Right lobe of liver (tissue), 6 donors: ENCODE data around the gene DPT. TPM values are rescaled to one million over a fixed set of nuclear protein-coding genes. Genes with fewer than 3 reads are reported as not detected.

ENCODE experiments used
- ATAC-seq, 4 donors: fragments of 200-7000 bp; cut with Tn5 transposase; one replicate each; pipeline ENCODE4 v1.9.1; 2020; ENCODE audit warnings: mild to moderate bottlenecking in 4 of 4, moderate library complexity in 4 of 4
- DNase-seq, 3 donors: peaks; one replicate each; pipeline ENCODE4 v3.0.0-alpha.2; 2020
- H3K27ac ChIP-seq, 3 donors: fragments of 200-600 bp; one replicate each; pipeline ENCODE4 v1.8.0; 2022
- H3K27me3 ChIP-seq, 2 donors: fragments of 200-600 bp; one replicate each; pipeline ENCODE4 v1.8.0; 2022
- H3K36me3 ChIP-seq, 4 donors: fragments of 200-600 bp; sonication (generic) in 1 of 4; one replicate each; pipeline versions ENCODE4 v1.5.1 to v1.8.0; 2017 to 2022; ENCODE audit warnings: control low read depth in 1 of 4
- H3K4me1 ChIP-seq, 4 donors: fragments of 200-600 bp; sonication (generic) in 1 of 4; one replicate each; pipeline versions ENCODE4 v1.5.1 to v1.8.0; 2017 to 2022; ENCODE audit warnings: control low read depth in 1 of 4
- H3K4me3 ChIP-seq, 3 donors: fragments of 200-600 bp; one replicate each; pipeline ENCODE4 v1.8.0; 2022
- H3K9me3 ChIP-seq, 4 donors: fragments of 200-600 bp; sonication (generic) in 1 of 4; one replicate each; pipeline versions ENCODE4 v1.5.1 to v1.8.0; 2017 to 2022; ENCODE audit warnings: control low read depth in 1 of 4
- CTCF ChIP-seq, 4 donors: fragments of 200-600 bp in 3 of 4; fragments of 450-650 bp in 1 of 4; IDR thresholded peaks; one replicate each; pipeline versions ENCODE4 v1.5.1 to v1.8.0; 2016 to 2022; ENCODE audit warnings: antibody characterized with exemption in 4 of 4, mild to moderate bottlenecking in 2 of 4
- POLR2A ChIP-seq: fragments of 450-650 bp; IDR thresholded peaks from one replicate; pipeline ENCODE4 v1.6.1; 2017; ENCODE audit warnings: antibody characterized with exemption, mild to moderate bottlenecking
- WGBS: methylation state at CpG from one replicate; pipeline ENCODE4 v1.1.6; 2018; ENCODE audit warnings: low coverage, low lambda C conversion rate; ENCODE audit not compliant: insufficient coverage; ENCODE audit errors: missing lambda C conversion rate; 5-methylcytosine and 5-hydroxymethylcytosine counted together
- intact Hi-C, 2 donors: fragments of 100-400 bp; cut with DNase I; formaldehyde crosslinking; loops; one replicate each; pipeline versions ENCODE4 v1.11.2 to v1.14.1; 2022
- total RNA-seq, 6 experiments: library from RNA; depleted of rRNA in 2 of 6; stranded (reverse); fragments of >200 nt in 2 of 6; fragmentation: NEBNext Ultra II Directional in 3 of 6; extraction: Animal tissue kit (Norgen Biotek cat#: 25700) in 3 of 6; gene quantifications; one replicate each; pipeline versions ENCODE4 v1.1.0 to v1.2.4, GENCODE V29; 2016 to 2023
- donor health status: DM: no; HTN: yes; CAD: no.
- donor health status: DM: no; HTN: no; CAD: no.
- donor health status: DM: no; HTN: no; CAD: no.
- donor health status: DM: no; HTN: yes; CAD: no.
- donor health status: DM: no; HTN: yes; CAD: no.

The DPT gene
- total RNA-seq, 6 experiments from 2014 or later = 0.88 to 3.0 (median 1.9) TPM

DNA sequence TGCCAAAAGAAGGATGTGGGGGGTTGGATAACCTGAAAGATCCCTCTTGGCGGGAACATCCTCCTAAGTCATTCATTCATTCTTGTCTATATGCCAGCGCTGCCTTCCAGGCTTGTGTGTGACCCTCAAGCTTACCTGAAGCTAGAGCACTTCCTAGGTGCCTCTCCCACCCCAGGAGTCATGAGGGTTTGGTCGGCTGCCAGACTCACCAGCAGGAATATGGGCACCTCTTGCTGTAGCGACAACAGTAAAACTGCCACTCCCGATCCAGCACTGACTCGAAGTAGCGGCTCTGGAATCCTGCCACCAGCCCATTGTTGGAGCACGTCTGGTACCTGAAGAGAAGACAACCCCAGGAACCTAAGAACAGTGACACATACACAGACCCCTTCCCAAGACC is 15.0 kb downstream of the DPT start:
- TF ChIP-seq CTCF (IDR thresholded peaks at IDR 0.05) (no peak), POLR2A (no peak)
- H3K4me3 ChIP-seq = no peak overlapping the region
- WGBS = 70% methylated on average over 2 of the region's 8 CpGs
- intact Hi-C loops = no loop called here
- H3K4me1 ChIP-seq = no peaks in the 10 kb centered on the region
- no peak for ATAC-seq
- H3K27ac ChIP-seq = no peak overlapping the region
- no peaks in the 10 kb centered on the region for H3K27me3 ChIP-seq
- no peak for DNase-seq
- no peaks in the 10 kb centered on the region for H3K9me3 ChIP-seq
- no peaks in the 10 kb centered on the region for H3K36me3 ChIP-seq

GRCh38 chr1:168709405-168710363 is 19.3 kb downstream of the DPT start:
- DNase-seq (no peak), ATAC-seq (peak in 1 of 4 donors; percentile 28)
- Histone ChIP-seq H3K36me3 (no peaks in the 10 kb centered on the region), H3K27me3 (no peaks in the 10 kb centered on the region), H3K4me1 (no peaks in the 10 kb centered on the region), H3K27ac (no peak overlapping the region), H3K4me3 (no peak overlapping the region), H3K9me3 (no peaks in the 10 kb centered on the region)
- TF ChIP-seq CTCF (IDR thresholded peaks at IDR 0.05) = no peak
- no peak for TF ChIP-seq POLR2A
- intact Hi-C loops = no loop called here
- WGBS = 60% methylated on average over 4 of the region's 9 CpGs

DNA sequence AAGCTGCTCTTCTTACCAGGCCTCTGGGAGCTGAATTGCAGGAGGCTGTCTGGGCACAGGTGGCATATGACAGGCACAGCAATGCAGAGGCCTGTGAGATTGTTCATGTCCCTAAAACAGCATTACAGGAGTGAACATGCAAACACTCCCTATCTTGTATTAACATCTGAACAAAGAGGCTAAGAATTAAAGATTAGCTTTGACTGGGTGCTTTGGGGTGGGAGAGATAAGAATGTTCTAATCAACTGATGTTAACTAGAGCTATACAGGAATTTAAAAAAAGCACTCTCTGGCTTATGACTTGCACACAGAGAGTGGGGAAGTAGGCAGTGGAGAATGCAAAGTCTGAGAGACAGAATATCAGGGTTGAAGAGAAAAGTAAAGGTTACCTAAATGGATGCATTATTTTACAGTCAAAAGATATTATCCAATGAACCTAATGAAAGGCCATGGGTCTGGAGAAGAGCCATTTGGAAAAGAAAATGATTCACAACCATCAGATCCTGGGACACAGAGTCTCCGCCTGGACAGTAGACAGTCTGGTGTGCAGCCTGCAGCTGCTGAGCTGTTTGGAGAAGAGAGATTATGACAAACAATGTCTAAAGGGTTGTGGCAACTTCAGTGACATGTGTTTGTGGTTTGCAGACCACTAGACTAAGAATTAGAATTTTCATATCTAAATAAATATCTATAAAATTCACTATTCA is 20.2 kb downstream of the DPT start:
- DNase-seq = no peak
- WGBS = 73% methylated on average over 1 of the region's 1 CpG
- Histone ChIP-seq H3K27me3 (no peaks in the 10 kb centered on the region), H3K9me3 (no peaks in the 10 kb centered on the region), H3K4me1 (no peaks in the 10 kb centered on the region), H3K36me3 (no peaks in the 10 kb centered on the region), H3K27ac (no peak overlapping the region), H3K4me3 (no peak overlapping the region)
- intact Hi-C loops = no loop called here
- ATAC-seq = no peak
- TF ChIP-seq POLR2A (no peak), CTCF (IDR thresholded peaks at IDR 0.05) (no peak)

DNA sequence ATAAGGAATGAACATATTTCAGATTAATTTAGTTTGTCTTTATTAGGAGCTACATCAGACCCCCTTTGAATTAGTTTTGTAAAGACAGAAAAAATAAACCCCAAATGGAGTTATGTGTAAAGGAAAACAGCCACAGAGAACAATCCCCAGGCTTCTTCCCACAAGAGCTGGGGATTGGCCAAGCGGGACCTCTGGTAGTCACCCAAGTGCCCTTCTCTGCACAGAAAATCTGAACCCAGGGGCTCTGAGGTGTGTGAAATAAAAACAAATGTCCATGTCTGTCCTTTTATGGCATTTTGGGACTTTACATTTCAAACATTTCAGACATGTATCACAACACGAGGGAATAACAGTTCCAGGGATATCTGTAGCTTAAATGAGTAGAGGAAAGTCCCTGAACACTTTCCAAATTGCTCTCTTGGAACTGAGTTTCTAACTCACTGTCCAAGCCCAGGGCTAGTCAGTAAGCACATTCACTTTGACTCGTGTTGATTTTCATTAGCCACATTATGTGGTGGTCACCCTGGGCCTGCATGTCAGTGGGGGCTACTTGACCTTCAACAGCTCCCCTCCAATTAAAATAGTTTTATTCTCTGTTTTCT is 22.5 kb downstream of the DPT start:
- intact Hi-C loops = no loop called here
- DNase-seq = no peak
- WGBS = 43% methylated on average over 3 of the region's 3 CpGs
- Histone ChIP-seq H3K36me3 (no peaks in the 10 kb centered on the region), H3K27ac (no peak overlapping the region), H3K27me3 (no peaks in the 10 kb centered on the region), H3K9me3 (no peaks in the 10 kb centered on the region), H3K4me1 (no peaks in the 10 kb centered on the region), H3K4me3 (no peak overlapping the region)
- TF ChIP-seq POLR2A (no peak), CTCF (IDR thresholded peaks at IDR 0.05) (no peak)
- peak in 1 of 4 donors; percentile 70 for ATAC-seq
